GM13977 (cell line): Measurements from ENCODE around the gene GLO1.

Source experiments
- DNase-seq: peaks from one replicate; pipeline ENCODE4 v3.0.0; 2012; ENCODE audit warnings: low spot score
- in situ Hi-C: fragments of 300-500 bp; cut with MboI; formaldehyde crosslinking; loops from one replicate; pipeline ENCODE4 v1.12.0; 2022; ENCODE audit warnings: low sequenced_read_pairs, low pct_unique_long_range_greater_than_20kb, mixed read lengths, inconsistent platforms; ENCODE audit not compliant: unreplicated experiment
- TF ChIP-seq, protein P1 (sequence below): IDR thresholded peaks from 2 replicates; pipeline ENCODE4 v1.5.1; 2012; ENCODE audit warnings: mild to moderate bottlenecking, control low read depth; ENCODE audit not compliant: insufficient read depth; ENCODE audit errors: extremely low read depth, missing control alignments

GLO1 gene

DNA sequence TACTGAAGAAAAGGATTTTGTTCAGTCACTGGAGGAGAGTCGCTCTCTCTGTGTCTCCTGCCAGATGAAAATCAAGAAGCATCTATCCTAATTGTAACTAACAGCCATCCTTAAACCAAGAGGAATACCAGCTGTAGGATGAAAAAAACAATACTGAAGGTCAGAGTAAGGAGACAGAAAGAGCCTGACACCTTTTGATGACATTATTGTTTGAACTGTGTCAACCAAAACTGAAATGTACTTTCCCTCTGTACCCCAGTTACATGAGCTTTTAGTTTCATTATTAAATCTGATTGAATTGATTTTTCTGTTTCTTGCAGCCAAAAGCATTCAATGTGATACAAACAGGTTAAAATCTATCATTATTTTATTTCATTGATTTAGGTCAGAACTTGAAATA lies 46.0 kb downstream of the GLO1 start:
- in situ Hi-C loops = no loop called here
- TF ChIP-seq, protein P1, sequence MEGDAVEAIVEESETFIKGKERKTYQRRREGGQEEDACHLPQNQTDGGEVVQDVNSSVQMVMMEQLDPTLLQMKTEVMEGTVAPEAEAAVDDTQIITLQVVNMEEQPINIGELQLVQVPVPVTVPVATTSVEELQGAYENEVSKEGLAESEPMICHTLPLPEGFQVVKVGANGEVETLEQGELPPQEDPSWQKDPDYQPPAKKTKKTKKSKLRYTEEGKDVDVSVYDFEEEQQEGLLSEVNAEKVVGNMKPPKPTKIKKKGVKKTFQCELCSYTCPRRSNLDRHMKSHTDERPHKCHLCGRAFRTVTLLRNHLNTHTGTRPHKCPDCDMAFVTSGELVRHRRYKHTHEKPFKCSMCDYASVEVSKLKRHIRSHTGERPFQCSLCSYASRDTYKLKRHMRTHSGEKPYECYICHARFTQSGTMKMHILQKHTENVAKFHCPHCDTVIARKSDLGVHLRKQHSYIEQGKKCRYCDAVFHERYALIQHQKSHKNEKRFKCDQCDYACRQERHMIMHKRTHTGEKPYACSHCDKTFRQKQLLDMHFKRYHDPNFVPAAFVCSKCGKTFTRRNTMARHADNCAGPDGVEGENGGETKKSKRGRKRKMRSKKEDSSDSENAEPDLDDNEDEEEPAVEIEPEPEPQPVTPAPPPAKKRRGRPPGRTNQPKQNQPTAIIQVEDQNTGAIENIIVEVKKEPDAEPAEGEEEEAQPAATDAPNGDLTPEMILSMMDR = no peak
- peak; percentile 39 for DNase-seq

DNA sequence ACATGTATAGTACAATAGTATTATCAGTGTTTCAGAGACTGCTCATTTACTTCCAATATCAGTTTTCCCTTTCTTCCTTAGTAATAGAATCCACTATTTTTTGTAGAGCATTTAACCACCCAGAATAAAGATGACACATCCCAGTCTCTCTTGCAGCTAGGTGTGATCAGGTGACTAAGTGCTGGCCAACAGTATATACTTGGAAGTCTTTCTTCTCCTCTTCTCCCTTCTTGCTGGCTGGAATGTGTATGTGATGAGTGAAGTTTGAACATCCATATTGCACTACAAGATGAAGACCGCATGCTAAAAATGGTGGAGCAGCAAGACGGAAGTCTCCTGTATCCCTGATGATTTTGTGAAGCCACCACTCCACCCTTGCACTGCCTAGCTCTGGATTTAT lies 48.7 kb downstream of the GLO1 start:
- in situ Hi-C loops = no loop called here
- DNase-seq = no peak

DNA sequence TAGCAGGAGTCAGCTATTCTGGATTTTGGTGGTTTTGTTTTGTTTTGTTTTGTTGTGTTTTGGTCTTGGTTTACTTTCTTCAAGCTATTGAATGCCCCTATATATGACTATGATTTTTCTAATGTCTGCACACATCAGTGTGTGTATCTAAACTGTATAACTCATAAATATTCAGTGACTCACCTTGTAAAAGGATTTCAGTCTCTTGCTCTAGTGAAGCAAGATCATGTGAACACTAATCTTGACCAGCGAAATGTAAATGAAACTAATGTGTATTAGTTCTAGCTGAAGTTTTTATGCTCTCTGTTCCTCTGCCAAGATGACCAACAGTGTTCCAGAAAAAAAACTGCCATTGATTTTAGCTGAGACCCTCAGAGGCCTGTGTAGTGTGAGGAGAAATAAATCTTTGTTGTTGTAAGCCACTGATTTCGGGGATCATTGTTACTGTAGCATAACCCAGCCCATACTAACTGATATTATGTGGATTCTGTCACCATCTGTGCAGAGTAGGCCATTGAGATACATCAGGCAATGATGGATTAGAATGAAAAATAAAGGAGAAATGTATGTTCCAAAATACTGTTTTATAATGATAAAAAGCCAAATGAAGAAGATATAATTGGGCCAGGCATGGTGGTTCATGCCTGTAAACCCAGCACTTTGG lies 51.7 kb downstream of the GLO1 start:
- TF ChIP-seq, protein P1 = no peak
- no peak for DNase-seq
- in situ Hi-C loops = no loop called here

More for the DNA sequence above, 48.7 kb downstream of the GLO1 start:
- TF ChIP-seq, protein P1 = no peak

DNA sequence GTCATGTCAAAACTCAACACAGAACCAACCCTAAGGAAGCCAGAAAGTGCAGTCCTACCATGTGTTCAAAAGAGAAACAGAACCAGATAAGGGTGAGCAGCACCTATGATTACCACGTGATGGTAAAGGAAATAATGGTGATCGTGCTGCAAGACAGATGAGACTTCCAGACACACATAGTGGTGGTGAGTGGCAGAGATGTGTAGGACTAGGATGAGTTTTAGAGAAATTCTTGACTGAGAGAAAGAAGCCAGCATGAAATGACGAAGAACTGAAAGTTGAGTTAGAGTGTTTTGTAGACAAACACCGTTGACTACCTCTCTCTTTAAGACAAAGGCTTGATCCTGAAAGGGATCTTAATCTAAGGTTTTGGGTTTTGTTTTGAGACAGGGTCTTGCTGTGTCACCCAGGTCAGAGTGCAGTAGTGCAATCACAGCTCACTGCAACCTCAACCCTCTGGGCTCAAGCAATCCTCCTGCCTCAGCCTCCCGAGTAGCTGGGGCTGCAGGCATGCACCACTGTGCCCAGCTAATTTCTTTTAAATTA lies 52.7 kb downstream of the GLO1 start:
- in situ Hi-C loops = no loop called here
- TF ChIP-seq, protein P1 = no peak
- no peak for DNase-seq

DNA sequence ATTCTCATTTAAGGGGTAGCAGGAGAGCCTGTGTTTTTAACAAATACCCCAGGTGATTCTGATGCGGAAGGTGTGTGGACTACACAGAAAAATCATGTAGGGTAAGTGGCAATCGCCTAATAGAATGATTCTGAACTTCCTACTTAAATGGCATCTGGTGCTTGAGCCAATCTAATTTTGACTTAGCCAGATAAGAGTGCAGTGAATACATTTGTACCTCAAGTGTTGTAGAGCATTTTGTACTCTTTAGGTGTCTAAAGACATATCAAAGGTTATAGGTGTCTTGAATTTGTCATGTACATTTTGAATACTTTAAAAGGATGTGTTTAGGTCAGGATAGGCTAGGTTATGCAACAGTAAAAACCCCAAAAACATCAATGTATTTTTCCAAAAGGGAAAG lies 53.2 kb downstream of the GLO1 start:
- TF ChIP-seq, protein P1 = no peak
- in situ Hi-C loops = no loop called here
- no peak for DNase-seq

DNA sequence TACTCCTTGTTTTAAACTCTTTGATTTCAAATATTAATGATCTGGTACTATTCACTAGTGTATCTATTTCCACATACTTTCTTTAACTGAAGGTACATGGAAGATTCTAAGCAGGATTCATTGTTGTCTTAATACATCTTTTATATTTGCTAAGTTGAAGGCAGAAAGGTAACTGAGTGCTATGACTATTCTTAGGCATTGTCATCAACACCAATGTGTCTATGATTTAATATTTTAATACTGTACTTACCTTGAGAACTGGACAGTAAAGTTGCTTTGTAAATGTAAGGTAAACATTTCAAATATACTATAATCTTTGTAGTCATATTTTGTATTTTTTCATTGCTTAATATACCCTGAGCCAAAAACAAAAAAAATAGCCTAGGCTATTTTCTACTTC lies 54.3 kb downstream of the GLO1 start:
- TF ChIP-seq, protein P1 = no peak
- in situ Hi-C loops = no loop called here
- no peak for DNase-seq
